ENCODE results near the gene SH3TC2.

GRCh38 chr5:149027636-149028035 lies 35.2 kb downstream of the SH3TC2 start:
- TF ChIP-seq POLR2AphosphoS5 (IDR thresholded peaks at IDR 0.05; ENCODE audit: low read depth, low read length) (no peak), REST (IDR thresholded peaks at IDR 0.05; ENCODE audit: insufficient read depth in 1 of 2, low read depth in 2 of 2, low read length in 2 of 2) (no peak), SIN3A (IDR thresholded peaks at IDR 0.05; ENCODE audit: borderline replicate concordance, insufficient read depth, low read length) (no peak), FOXP2 (optimal IDR thresholded peaks at IDR 0.05; ENCODE audit: borderline replicate concordance, extremely low read depth, extremely low read length, insufficient read depth) (no peak)

All from PFSK-1 (cell line).